K562 (cell line): ENCODE data around the gene XAB2. TPM values are rescaled to one million over a fixed set of nuclear protein-coding genes. Genes with fewer than 3 reads are reported as not detected.

Experiments
- JUND ChIP-seq, 2 experiments: IDR thresholded peaks; 2 replicates in 1 of 2; 3 replicates in 1 of 2; pipeline ENCODE4 v1.6.1; 2011; ENCODE audit warnings: borderline replicate concordance in 2 of 2, low read depth in 2 of 2, low read length in 2 of 2, improper control_type of control experiment in 1 of 2, missing biosample characterization in 1 of 2, missing genetic modification characterization in 1 of 2, missing genetic modification reagents in 1 of 2
- KAT7 ChIP-seq: sonication (generic); formaldehyde crosslinking; IDR thresholded peaks from 2 replicates; pipeline ENCODE4 v1.8.0; 2022; ENCODE audit warnings: missing genetic modification reagents, mild to moderate bottlenecking, borderline replicate concordance
- MAFK ChIP-seq: IDR thresholded peaks from 2 replicates; pipeline ENCODE4 v1.6.1; 2011; ENCODE audit warnings: low read length, improper control_type of control experiment
- MYC ChIP-seq, 2 experiments: fragments of 250-450 bp in 1 of 2; sonication (Bioruptor Pico) in 1 of 2; IDR thresholded peaks; 2 replicates each; pipeline versions ENCODE4 v1.5.1 to v1.6.1; 2012 to 2021; ENCODE audit warnings: low read depth in 2 of 2, borderline replicate concordance in 1 of 2, improper control_type of control experiment in 1 of 2, low read length in 1 of 2, mild to moderate bottlenecking in 1 of 2, moderate library complexity in 1 of 2
- PRPF4 ChIP-seq: fragments of 200-400 bp; formaldehyde crosslinking; IDR thresholded peaks from one replicate; pipeline ENCODE4 v1.6.1; 2017; ENCODE audit warnings: low read length, low read depth, mild to moderate bottlenecking; ENCODE audit not compliant: insufficient read depth, poor library complexity, severe bottlenecking
- RBFOX2 ChIP-seq: fragments of 200-400 bp; formaldehyde crosslinking; IDR thresholded peaks from 2 replicates; pipeline ENCODE4 v1.6.1; 2017; ENCODE audit warnings: low read depth, mild to moderate bottlenecking, low read length, moderate library complexity
- TAF7 ChIP-seq: fragments of 450-650 bp; IDR thresholded peaks from 2 replicates; pipeline ENCODE4 v1.6.1; 2016; ENCODE audit warnings: missing genetic modification characterization, missing compliant biosample characterization
- U2AF2 ChIP-seq: fragments of 200-400 bp; formaldehyde crosslinking; optimal IDR thresholded peaks from 2 replicates; pipeline ENCODE3; 2017; ENCODE audit warnings: low read depth, mild to moderate bottlenecking, low read length
- polyA plus RNA-seq, 8 experiments: library from polyadenylated mRNA; depleted of rRNA in 4 of 8; stranded (reverse) in 5 of 8; unstranded in 3 of 8; fragments of >200 nt; fragmentation: Nextera tagmentation in 2 of 8; fragmentation: Illumina TruSeq in 1 of 8; extraction: Ambion mirVana in 2 of 8; extraction: Trizol in 1 of 8; gene quantifications; 2 replicates each; pipeline versions ENCODE4 v1.2.1 to v1.2.3, GENCODE V29; 2011 to 2014; ENCODE audit warnings: inconsistent platforms in 1 of 8, missing spikeins in 1 of 8
- total RNA-seq, 7 experiments: library from RNA; depleted of rRNA in 6 of 7; stranded (reverse); fragments of >200 nt in 6 of 7; fragmentation: Illumina TruSeq in 2 of 7; extraction: Trizol in 2 of 7; gene quantifications; 2 replicates each; pipeline versions ENCODE4 v1.2.1 to v1.2.3, GENCODE V29; 2011 to 2021; ENCODE audit warnings: low replicate concordance in 1 of 7
- TF ChIP-seq, protein P1 (sequence below): fragments of 450-650 bp; IDR thresholded peaks from 2 replicates; pipeline ENCODE4 v1.6.1; 2016; ENCODE audit warnings: antibody characterized with exemption
- TF ChIP-seq, protein P2 (sequence below): sonication (generic); formaldehyde crosslinking; IDR thresholded peaks from 2 replicates; pipeline ENCODE4 v1.8.1; 2022; ENCODE audit warnings: missing genetic modification reagents
- TF ChIP-seq, protein P3 (sequence below), 2 experiments: fragments of 450-650 bp in 1 of 2; sonication (generic) in 1 of 2; formaldehyde crosslinking in 1 of 2; IDR thresholded peaks in 1 of 2; conservative IDR thresholded peaks in 1 of 2; 2 replicates each; pipeline versions ENCODE4 v1.6.1 to v1.8.1; 2016 to 2023; ENCODE audit warnings: mild to moderate bottlenecking in 2 of 2, moderate library complexity in 2 of 2, inconsistent platforms in 1 of 2, missing genetic modification reagents in 1 of 2

The XAB2 gene
- total and polyA plus RNA-seq, 9 of the 15 experiments (the other 6 are each of a cell fraction or from before 2014, with no cell fraction given), result 0.21 to 58.3 (median 20.0) TPM

DNA sequence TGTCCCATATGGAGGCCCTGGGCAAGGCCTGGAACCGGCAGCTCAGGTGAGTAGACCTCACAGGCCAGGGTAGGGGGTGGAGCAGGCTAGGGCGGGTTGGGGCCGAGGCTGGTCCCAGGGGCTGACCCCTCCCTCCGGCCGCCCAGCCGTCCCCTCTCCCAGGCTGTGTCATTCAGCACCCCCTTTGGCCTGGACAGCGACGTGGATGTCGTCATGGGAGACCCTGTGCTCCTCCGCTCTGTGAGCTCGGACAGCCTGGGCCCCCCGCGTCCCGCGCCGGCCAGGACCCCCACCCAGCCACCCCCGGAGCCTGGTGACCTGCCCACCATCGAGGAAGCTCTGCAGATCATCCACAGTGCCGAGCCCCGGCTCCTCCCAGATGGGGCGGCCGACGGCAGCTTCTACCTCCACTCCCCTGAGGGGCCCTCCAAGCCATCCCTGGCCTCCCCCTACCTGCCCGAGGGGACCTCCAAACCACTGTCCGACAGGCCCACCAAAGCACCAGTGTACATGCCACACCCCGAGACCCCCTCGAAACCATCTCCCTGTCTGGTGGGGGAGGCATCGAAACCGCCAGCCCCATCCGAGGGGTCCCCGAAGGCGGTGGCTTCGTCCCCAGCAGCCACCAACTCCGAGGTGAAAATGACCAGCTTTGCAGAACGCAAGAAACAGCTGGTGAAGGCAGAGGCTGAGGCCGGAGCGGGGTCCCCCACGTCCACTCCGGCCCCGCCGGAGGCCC, 17.6 kb downstream of the XAB2 start (continued):
- TF ChIP-seq, protein P1, sequence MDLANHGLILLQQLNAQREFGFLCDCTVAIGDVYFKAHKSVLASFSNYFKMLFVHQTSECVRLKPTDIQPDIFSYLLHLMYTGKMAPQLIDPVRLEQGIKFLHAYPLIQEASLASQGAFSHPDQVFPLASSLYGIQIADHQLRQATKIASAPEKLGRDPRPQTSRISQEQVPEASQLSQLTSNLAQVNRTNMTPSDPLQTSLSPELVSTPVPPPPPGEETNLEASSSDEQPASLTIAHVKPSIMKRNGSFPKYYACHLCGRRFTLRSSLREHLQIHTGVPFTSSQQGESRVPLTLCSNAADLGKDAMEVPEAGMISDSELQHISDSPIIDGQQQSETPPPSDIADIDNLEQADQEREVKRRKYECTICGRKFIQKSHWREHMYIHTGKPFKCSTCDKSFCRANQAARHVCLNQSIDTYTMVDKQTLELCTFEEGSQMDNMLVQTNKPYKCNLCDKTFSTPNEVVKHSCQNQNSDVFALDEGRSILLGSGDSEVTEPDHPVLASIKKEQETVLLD, result no peak
- TF ChIP-seq KAT7 (CRISPR knock-in tag), result no peak
- TF ChIP-seq, protein P2, sequence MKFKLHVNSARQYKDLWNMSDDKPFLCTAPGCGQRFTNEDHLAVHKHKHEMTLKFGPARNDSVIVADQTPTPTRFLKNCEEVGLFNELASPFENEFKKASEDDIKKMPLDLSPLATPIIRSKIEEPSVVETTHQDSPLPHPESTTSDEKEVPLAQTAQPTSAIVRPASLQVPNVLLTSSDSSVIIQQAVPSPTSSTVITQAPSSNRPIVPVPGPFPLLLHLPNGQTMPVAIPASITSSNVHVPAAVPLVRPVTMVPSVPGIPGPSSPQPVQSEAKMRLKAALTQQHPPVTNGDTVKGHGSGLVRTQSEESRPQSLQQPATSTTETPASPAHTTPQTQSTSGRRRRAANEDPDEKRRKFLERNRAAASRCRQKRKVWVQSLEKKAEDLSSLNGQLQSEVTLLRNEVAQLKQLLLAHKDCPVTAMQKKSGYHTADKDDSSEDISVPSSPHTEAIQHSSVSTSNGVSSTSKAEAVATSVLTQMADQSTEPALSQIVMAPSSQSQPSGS (CRISPR knock-in tag), result peak; percentile 61; the same call in 1 of the 2 replicates
- TF ChIP-seq RBFOX2, result no peak
- no peak for TF ChIP-seq U2AF2
- TF ChIP-seq MYC (IDR thresholded peaks at IDR 0.05; ENCODE audit: low read depth, low read length), result no peak
- no peak for TF ChIP-seq MYC (CRISPR knock-in tag; IDR thresholded peaks at IDR 0.05; ENCODE audit: borderline replicate concordance, low read depth)
- TF ChIP-seq, protein P3, sequence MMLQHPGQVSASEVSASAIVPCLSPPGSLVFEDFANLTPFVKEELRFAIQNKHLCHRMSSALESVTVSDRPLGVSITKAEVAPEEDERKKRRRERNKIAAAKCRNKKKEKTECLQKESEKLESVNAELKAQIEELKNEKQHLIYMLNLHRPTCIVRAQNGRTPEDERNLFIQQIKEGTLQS (IDR thresholded peaks at IDR 0.05), result peak; percentile 54
- TF ChIP-seq, protein P3 (CRISPR knock-in tag; conservative IDR thresholded peaks at IDR 0.05), result no peak
- no peak for TF ChIP-seq PRPF4
- no peak for TF ChIP-seq MAFK
- TF ChIP-seq JUND (IDR thresholded peaks at IDR 0.05; ENCODE audit: borderline replicate concordance, low read depth, low read length), result peak; percentile 35; the same call in 1 of the 2 replicates
- peak; percentile 33; the same call in 1 of the 3 replicates for TF ChIP-seq JUND (tag; IDR thresholded peaks at IDR 0.05; ENCODE audit: borderline replicate concordance, low read depth, low read length)
- no peak for TF ChIP-seq TAF7
